NCI-H1105 (cell line): ENCODE data around the gene CDK12.

Source experiments
- DNase-seq: peaks from one replicate; lab custom pipeline; 2025; lab: John Stamatoyannopoulos, UW

CDK12 gene

GRCh38 chr17:39582658-39583057, 121.4 kb downstream of the CDK12 start:
- DNase-seq, result no peak
